WTC11 (cell line): ENCODE measurements around the gene RNF145. TPM values are rescaled to one million over a fixed set of nuclear protein-coding genes. Genes with fewer than 3 reads are reported as not detected.

Experiments used
- ATAC-seq: fragments of 200-7000 bp; cut with Tn5 transposase; 2 replicates; pipeline ENCODE4 v1.10.0; 2021; ENCODE audit warnings: mild to moderate bottlenecking, moderate library complexity
- CTCF ChIA-PET: fragments of 300-600 bp; sonication (Branson Sonifier 250); formaldehyde crosslinking; loops from one replicate; lab custom pipeline; 2021; ENCODE audit warnings: antibody characterized with exemption; lab: Charles Lee
- POLR2A ChIA-PET: fragments of 350-600 bp; sonication (Branson Sonifier 250); formaldehyde crosslinking; loops from one replicate; lab custom pipeline; 2021; ENCODE audit warnings: antibody characterized with exemption; lab: Charles Lee
- DNase-seq: peaks from one replicate; pipeline ENCODE4 v3.0.0; 2021; ENCODE audit warnings: low spot score
- H3K27ac Mint-ChIP-seq: 2 replicates; pipeline ENCODE4 v1.8.0; 2021; ENCODE audit warnings: mixed read lengths
- H3K27me3 Mint-ChIP-seq: 2 replicates; pipeline ENCODE4 v1.8.0; 2021; ENCODE audit warnings: low read depth, mild to moderate bottlenecking, moderate library complexity, mixed read lengths
- H3K36me3 Mint-ChIP-seq: 2 replicates; pipeline ENCODE4 v1.8.0; 2021; ENCODE audit warnings: mixed read lengths
- H3K4me1 Mint-ChIP-seq: 2 replicates; pipeline ENCODE4 v1.8.0; 2022; ENCODE audit warnings: mixed read lengths
- H3K4me3 Mint-ChIP-seq: 2 replicates; pipeline ENCODE4 v1.8.0; 2021; ENCODE audit warnings: mild to moderate bottlenecking, moderate library complexity, mixed read lengths
- H3K9me3 Mint-ChIP-seq: 2 replicates; pipeline ENCODE4 v1.8.0; 2021; ENCODE audit warnings: mixed read lengths
- GTF2I ChIP-seq: fragments of 250-450 bp; sonication (Bioruptor Pico); conservative IDR thresholded peaks from 2 replicates; pipeline ENCODE4 v1.4.0; 2021; ENCODE audit warnings: mild to moderate bottlenecking
- JUN ChIP-seq: sonication (generic); formaldehyde crosslinking; IDR thresholded peaks from 2 replicates; pipeline ENCODE4 v1.8.0; 2023; ENCODE audit warnings: mild to moderate bottlenecking, missing genetic modification reagents
- NFYB ChIP-seq: sonication (generic); formaldehyde crosslinking; conservative IDR thresholded peaks from 2 replicates; pipeline ENCODE4 v1.8.0; 2022; ENCODE audit warnings: low read depth, missing genetic modification reagents
- NR2C2 ChIP-seq: sonication (generic); formaldehyde crosslinking; IDR thresholded peaks from 2 replicates; pipeline ENCODE4 v1.8.0; 2022; ENCODE audit warnings: mild to moderate bottlenecking, missing genetic modification reagents
- RELA ChIP-seq: sonication (generic); formaldehyde crosslinking; IDR thresholded peaks from 2 replicates; pipeline ENCODE4 v1.8.1; 2022; ENCODE audit warnings: missing genetic modification reagents, mild to moderate bottlenecking, borderline replicate concordance
- SMAD3 ChIP-seq: sonication (generic); formaldehyde crosslinking; IDR thresholded peaks from 2 replicates; pipeline ENCODE4 v1.8.0; 2022; ENCODE audit warnings: missing genetic modification reagents, mild to moderate bottlenecking, borderline replicate concordance
- SP1 ChIP-seq: sonication (generic); formaldehyde crosslinking; conservative IDR thresholded peaks from 2 replicates; pipeline ENCODE4 v1.8.1; 2022; ENCODE audit warnings: missing genetic modification reagents
- TCF7 ChIP-seq: sonication (generic); formaldehyde crosslinking; IDR thresholded peaks from 2 replicates; pipeline ENCODE4 v1.8.0; 2022; ENCODE audit warnings: mild to moderate bottlenecking, low read depth, missing genetic modification reagents, moderate library complexity
- ZNF219 ChIP-seq: sonication (generic); formaldehyde crosslinking; IDR thresholded peaks from 2 replicates; pipeline ENCODE4 v1.8.0; 2023; ENCODE audit warnings: missing genetic modification reagents, mild to moderate bottlenecking, borderline replicate concordance
- total RNA-seq: library from RNA; stranded (reverse); gene quantifications from 3 replicates; pipeline ENCODE4 v1.2.3, GENCODE V29; 2021
- TF ChIP-seq, protein P1 (sequence below): fragments of 250-450 bp; sonication (Bioruptor Pico); IDR thresholded peaks from 2 replicates; pipeline ENCODE4 v1.9.0; 2021; ENCODE audit warnings: mild to moderate bottlenecking
- TF ChIP-seq, protein P2 (sequence below): sonication (generic); formaldehyde crosslinking; IDR thresholded peaks from 2 replicates; pipeline ENCODE4 v1.8.1; 2022; ENCODE audit warnings: low read depth, missing genetic modification reagents, borderline replicate concordance
- TF ChIP-seq, protein P3 (sequence below): sonication (generic); formaldehyde crosslinking; IDR thresholded peaks from 2 replicates; pipeline ENCODE4 v1.8.0; 2022; ENCODE audit warnings: mild to moderate bottlenecking, missing genetic modification reagents
- TF ChIP-seq, protein P4 (sequence below): sonication (generic); formaldehyde crosslinking; IDR thresholded peaks from 2 replicates; pipeline ENCODE4 v1.8.0; 2022; ENCODE audit warnings: missing genetic modification reagents
- TF ChIP-seq, protein P5 (sequence below): sonication (generic); formaldehyde crosslinking; IDR thresholded peaks from 2 replicates; pipeline ENCODE4 v1.8.1; 2023; ENCODE audit warnings: mild to moderate bottlenecking, missing genetic modification reagents, moderate library complexity

RNF145 gene
- total RNA-seq, 1 experiment from 2014 or later: 76.8 TPM

DNA sequence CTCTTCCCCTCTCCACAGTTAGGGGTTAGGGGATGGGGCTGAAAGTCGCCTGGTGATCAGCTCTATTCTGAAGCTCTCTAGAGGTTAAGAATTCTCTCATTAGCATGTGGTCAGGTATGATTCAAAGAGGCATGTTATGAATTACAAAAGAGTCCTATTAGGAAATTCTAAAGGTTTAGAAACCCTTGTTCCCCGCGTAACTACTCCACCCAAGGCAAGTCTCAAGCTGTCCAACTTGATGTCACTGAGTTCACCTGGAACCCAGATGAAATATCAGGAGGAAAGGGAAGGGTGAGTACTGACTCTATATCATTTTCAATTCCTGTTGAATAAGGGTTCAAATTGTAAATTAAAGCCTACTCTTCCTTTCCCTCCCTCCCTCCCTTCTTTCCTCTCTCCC lies 18.1 kb upstream of the RNF145 start:
- TF ChIP-seq, protein P1, sequence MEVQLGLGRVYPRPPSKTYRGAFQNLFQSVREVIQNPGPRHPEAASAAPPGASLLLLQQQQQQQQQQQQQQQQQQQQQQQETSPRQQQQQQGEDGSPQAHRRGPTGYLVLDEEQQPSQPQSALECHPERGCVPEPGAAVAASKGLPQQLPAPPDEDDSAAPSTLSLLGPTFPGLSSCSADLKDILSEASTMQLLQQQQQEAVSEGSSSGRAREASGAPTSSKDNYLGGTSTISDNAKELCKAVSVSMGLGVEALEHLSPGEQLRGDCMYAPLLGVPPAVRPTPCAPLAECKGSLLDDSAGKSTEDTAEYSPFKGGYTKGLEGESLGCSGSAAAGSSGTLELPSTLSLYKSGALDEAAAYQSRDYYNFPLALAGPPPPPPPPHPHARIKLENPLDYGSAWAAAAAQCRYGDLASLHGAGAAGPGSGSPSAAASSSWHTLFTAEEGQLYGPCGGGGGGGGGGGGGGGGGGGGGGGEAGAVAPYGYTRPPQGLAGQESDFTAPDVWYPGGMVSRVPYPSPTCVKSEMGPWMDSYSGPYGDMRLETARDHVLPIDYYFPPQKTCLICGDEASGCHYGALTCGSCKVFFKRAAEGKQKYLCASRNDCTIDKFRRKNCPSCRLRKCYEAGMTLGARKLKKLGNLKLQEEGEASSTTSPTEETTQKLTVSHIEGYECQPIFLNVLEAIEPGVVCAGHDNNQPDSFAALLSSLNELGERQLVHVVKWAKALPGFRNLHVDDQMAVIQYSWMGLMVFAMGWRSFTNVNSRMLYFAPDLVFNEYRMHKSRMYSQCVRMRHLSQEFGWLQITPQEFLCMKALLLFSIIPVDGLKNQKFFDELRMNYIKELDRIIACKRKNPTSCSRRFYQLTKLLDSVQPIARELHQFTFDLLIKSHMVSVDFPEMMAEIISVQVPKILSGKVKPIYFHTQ (CRISPR knock-in tag): no peak
- TF ChIP-seq SP1 (CRISPR knock-in tag) (no peak), SMAD3 (CRISPR knock-in tag) (no peak), JUN (CRISPR knock-in tag) (no peak), GTF2I (CRISPR knock-in tag) (no peak), ZNF219 (CRISPR knock-in tag) (no peak), NFYB (CRISPR knock-in tag) (no peak)
- ChIA-PET POLR2A (no interaction called here), CTCF (no interaction called here)
- no peak overlapping the region for H3K27ac Mint-ChIP-seq
- peaks cover 8% of the 10 kb centered on the region for H3K4me1 Mint-ChIP-seq
- H3K9me3 Mint-ChIP-seq: no peaks in the 10 kb centered on the region
- no peak overlapping the region for H3K4me3 Mint-ChIP-seq
- DNase-seq (no peak), ATAC-seq (no peak)
- H3K36me3 Mint-ChIP-seq: no peaks in the 10 kb centered on the region
- peaks cover 99% of the 10 kb centered on the region for H3K27me3 Mint-ChIP-seq

DNA sequence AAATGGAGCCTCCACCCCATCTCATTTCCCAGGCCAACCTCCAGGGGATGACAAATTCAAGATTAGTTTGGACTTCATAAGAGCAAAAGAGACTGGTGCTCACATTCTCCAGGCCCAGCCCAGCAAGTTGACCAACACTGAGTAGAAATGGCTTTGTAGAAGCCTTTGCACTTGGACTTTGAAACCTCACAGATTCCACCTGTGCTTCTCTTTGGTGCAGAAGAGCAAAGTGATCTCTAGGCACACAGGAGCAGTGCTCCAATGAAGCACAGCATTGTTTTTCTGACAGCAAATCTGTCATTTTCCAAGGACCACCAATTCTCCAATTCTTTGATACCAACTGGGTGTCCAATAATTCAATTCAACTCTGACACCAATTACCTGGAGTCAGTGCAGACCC lies 17.1 kb upstream of the RNF145 start:
- Mint-ChIP-seq H3K4me3 (no peak overlapping the region), H3K36me3 (no peaks in the 10 kb centered on the region), H3K9me3 (no peaks in the 10 kb centered on the region), H3K4me1 (peaks cover 8% of the 10 kb centered on the region), H3K27me3 (peaks cover 99% of the 10 kb centered on the region), H3K27ac (no peak overlapping the region)
- POLR2A ChIA-PET: no interaction called here
- no peak for ATAC-seq
- CTCF ChIA-PET: no interaction called here
- TF ChIP-seq, protein P2, sequence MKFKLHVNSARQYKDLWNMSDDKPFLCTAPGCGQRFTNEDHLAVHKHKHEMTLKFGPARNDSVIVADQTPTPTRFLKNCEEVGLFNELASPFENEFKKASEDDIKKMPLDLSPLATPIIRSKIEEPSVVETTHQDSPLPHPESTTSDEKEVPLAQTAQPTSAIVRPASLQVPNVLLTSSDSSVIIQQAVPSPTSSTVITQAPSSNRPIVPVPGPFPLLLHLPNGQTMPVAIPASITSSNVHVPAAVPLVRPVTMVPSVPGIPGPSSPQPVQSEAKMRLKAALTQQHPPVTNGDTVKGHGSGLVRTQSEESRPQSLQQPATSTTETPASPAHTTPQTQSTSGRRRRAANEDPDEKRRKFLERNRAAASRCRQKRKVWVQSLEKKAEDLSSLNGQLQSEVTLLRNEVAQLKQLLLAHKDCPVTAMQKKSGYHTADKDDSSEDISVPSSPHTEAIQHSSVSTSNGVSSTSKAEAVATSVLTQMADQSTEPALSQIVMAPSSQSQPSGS (CRISPR knock-in tag): no peak
- TF ChIP-seq RELA (CRISPR knock-in tag) (no peak), TCF7 (CRISPR knock-in tag) (no peak), NR2C2 (CRISPR knock-in tag) (no peak)
- TF ChIP-seq, protein P3, sequence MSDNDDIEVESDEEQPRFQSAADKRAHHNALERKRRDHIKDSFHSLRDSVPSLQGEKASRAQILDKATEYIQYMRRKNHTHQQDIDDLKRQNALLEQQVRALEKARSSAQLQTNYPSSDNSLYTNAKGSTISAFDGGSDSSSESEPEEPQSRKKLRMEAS (CRISPR knock-in tag): no peak
- TF ChIP-seq, protein P4, sequence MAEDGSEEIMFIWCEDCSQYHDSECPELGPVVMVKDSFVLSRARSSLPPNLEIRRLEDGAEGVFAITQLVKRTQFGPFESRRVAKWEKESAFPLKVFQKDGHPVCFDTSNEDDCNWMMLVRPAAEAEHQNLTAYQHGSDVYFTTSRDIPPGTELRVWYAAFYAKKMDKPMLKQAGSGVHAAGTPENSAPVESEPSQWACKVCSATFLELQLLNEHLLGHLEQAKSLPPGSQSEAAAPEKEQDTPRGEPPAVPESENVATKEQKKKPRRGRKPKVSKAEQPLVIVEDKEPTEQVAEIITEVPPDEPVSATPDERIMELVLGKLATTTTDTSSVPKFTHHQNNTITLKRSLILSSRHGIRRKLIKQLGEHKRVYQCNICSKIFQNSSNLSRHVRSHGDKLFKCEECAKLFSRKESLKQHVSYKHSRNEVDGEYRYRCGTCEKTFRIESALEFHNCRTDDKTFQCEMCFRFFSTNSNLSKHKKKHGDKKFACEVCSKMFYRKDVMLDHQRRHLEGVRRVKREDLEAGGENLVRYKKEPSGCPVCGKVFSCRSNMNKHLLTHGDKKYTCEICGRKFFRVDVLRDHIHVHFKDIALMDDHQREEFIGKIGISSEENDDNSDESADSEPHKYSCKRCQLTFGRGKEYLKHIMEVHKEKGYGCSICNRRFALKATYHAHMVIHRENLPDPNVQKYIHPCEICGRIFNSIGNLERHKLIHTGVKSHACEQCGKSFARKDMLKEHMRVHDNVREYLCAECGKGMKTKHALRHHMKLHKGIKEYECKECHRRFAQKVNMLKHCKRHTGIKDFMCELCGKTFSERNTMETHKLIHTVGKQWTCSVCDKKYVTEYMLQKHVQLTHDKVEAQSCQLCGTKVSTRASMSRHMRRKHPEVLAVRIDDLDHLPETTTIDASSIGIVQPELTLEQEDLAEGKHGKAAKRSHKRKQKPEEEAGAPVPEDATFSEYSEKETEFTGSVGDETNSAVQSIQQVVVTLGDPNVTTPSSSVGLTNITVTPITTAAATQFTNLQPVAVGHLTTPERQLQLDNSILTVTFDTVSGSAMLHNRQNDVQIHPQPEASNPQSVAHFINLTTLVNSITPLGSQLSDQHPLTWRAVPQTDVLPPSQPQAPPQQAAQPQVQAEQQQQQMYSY (CRISPR knock-in tag): no peak
- TF ChIP-seq, protein P5, sequence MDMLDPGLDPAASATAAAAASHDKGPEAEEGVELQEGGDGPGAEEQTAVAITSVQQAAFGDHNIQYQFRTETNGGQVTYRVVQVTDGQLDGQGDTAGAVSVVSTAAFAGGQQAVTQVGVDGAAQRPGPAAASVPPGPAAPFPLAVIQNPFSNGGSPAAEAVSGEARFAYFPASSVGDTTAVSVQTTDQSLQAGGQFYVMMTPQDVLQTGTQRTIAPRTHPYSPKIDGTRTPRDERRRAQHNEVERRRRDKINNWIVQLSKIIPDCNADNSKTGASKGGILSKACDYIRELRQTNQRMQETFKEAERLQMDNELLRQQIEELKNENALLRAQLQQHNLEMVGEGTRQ (CRISPR knock-in tag): no peak
- DNase-seq: no peak
